Esophagus squamous epithelium (tissue), 4 donors: Measurements from ENCODE around the gene CTAG1B.
"Not testable (repeated sequence)": the region's sequence is repeated elsewhere in the genome, so short reads cannot be mapped to it uniquely, and the experiment has no call there.

Source experiments
- CTCF ChIP-seq, 6 experiments: fragments of 450-650 bp in 4 of 6; fragments of 200-600 bp in 2 of 6; sonication (generic) in 2 of 6; IDR thresholded peaks; one replicate each; pipeline ENCODE4 v1.5.1; 2016 to 2019; ENCODE audit warnings: antibody characterized with exemption in 6 of 6, mild to moderate bottlenecking in 4 of 6, moderate library complexity in 4 of 6
- POLR2A ChIP-seq, 4 donors: fragments of 450-650 bp; IDR thresholded peaks; one replicate each; pipeline ENCODE4 v1.6.1; 2017; ENCODE audit warnings: antibody characterized with exemption in 4 of 4, mild to moderate bottlenecking in 4 of 4, moderate library complexity in 3 of 4

- not testable (repeated sequence) for TF ChIP-seq CTCF, POLR2A (IDR thresholded peaks at IDR 0.05)
Measured at GRCh38 chrX:154645745-154646378, 26.8 kb upstream of the CTAG1B start.
